Progenitor cell of endocrine pancreas (in vitro differentiated cells): ENCODE results near the gene FMO2. TPM values are rescaled to one million over a fixed set of nuclear protein-coding genes. Genes with fewer than 3 reads are reported as not detected.

Source experiments
- DNase-seq: peaks from one replicate; pipeline ENCODE4 v3.0.0; 2021; ENCODE audit warnings: low spot score; ENCODE audit not compliant: unreplicated experiment
- H3K27ac Mint-ChIP-seq: 2 replicates; pipeline ENCODE4 v1.8.0; 2021; ENCODE audit warnings: mild to moderate bottlenecking, moderate library complexity, mixed read lengths
- H3K27me3 Mint-ChIP-seq: 2 replicates; pipeline ENCODE4 v1.8.0; 2021; ENCODE audit warnings: mixed read lengths
- H3K36me3 Mint-ChIP-seq: 2 replicates; pipeline ENCODE4 v1.8.0; 2022; ENCODE audit warnings: mixed read lengths; ENCODE audit not compliant: insufficient read depth
- H3K4me1 Mint-ChIP-seq: 2 replicates; pipeline ENCODE4 v1.8.0; 2021; ENCODE audit warnings: low read depth, mixed read lengths
- H3K4me3 Mint-ChIP-seq: 2 replicates; pipeline ENCODE4 v1.8.0; 2021; ENCODE audit warnings: low read depth, mild to moderate bottlenecking, moderate library complexity, mixed read lengths
- H3K9me3 Mint-ChIP-seq: 2 replicates; pipeline ENCODE4 v1.8.0; 2021; ENCODE audit warnings: low read depth, mixed read lengths
- total RNA-seq: library from RNA; stranded (reverse); gene quantifications from 2 replicates; pipeline ENCODE4 v1.2.1, GENCODE V29; 2021
- TF ChIP-seq, protein P1 (sequence below): fragments of 200-600 bp; sonication (generic); IDR thresholded peaks from one replicate; pipeline ENCODE4 v1.5.0; 2021; ENCODE audit warnings: antibody characterized with exemption, mild to moderate bottlenecking; ENCODE audit not compliant: unreplicated experiment

Gene FMO2
- total RNA-seq, 1 donor from 2014 or later: not detected

DNA sequence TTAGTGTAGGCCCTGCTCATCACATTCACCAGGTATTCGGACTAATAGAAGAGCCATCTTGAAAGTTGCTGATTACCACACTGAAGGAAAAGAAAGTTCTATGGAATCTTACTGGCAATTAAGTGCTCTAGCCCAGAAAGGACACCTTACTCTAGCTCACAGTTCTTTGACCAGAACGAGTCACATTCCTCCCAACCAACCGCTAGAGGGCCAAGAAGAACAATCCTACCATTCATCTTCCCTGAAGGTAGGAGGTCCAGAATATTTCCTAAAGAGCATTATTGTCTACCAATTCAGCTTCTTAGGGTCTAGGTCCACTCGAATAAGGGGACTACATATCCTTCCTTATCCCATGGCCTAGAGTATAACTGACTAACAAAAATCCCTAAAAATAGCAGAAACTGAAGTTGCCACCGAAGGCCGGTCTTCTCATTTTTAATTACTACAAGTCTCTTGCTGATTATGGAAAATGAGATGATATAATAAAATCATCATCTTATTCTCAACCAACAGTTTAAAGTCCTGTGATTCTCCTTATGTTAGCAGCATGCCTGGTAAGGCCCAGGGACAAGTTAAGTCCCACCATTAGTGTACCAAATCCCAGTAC is 60.5 kb downstream of the FMO2 start:
- H3K27ac Mint-ChIP-seq: no peak overlapping the region
- DNase-seq: no peak
- no peak overlapping the region for H3K4me3 Mint-ChIP-seq
- TF ChIP-seq, protein P1, sequence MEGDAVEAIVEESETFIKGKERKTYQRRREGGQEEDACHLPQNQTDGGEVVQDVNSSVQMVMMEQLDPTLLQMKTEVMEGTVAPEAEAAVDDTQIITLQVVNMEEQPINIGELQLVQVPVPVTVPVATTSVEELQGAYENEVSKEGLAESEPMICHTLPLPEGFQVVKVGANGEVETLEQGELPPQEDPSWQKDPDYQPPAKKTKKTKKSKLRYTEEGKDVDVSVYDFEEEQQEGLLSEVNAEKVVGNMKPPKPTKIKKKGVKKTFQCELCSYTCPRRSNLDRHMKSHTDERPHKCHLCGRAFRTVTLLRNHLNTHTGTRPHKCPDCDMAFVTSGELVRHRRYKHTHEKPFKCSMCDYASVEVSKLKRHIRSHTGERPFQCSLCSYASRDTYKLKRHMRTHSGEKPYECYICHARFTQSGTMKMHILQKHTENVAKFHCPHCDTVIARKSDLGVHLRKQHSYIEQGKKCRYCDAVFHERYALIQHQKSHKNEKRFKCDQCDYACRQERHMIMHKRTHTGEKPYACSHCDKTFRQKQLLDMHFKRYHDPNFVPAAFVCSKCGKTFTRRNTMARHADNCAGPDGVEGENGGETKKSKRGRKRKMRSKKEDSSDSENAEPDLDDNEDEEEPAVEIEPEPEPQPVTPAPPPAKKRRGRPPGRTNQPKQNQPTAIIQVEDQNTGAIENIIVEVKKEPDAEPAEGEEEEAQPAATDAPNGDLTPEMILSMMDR: peak; percentile 79
- peaks cover 34% of the 10 kb centered on the region for H3K27me3 Mint-ChIP-seq
- peaks cover 14% of the 10 kb centered on the region for H3K9me3 Mint-ChIP-seq
- peaks cover 13% of the 10 kb centered on the region for H3K4me1 Mint-ChIP-seq
- H3K36me3 Mint-ChIP-seq: no peaks in the 10 kb centered on the region

DNA sequence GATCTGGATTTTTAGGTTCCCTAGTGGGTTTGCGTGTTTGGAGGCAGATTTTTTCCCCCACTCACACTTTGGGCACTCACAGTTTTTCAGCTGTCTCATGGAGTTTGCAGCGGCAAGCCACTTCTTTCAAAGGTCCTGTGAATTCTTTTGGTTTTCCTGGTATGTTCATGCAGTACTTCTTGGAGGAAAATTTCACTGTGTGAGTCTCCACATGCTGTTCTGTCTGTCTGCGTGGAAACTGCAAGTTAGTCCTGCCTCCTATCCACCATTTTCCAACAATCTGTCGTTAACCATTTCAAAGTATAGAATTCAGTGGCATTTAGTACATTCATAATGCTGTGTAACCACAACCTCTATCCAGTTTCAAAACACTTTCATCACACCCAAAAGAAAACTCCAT is 62.4 kb downstream of the FMO2 start:
- no peak for DNase-seq
- Mint-ChIP-seq H3K27me3 (peaks cover 37% of the 10 kb centered on the region), H3K9me3 (peaks cover 3% of the 10 kb centered on the region), H3K36me3 (no peaks in the 10 kb centered on the region), H3K4me3 (no peak overlapping the region), H3K4me1 (peaks cover 24% of the 10 kb centered on the region), H3K27ac (no peak overlapping the region)
- TF ChIP-seq, protein P1: no peak

DNA sequence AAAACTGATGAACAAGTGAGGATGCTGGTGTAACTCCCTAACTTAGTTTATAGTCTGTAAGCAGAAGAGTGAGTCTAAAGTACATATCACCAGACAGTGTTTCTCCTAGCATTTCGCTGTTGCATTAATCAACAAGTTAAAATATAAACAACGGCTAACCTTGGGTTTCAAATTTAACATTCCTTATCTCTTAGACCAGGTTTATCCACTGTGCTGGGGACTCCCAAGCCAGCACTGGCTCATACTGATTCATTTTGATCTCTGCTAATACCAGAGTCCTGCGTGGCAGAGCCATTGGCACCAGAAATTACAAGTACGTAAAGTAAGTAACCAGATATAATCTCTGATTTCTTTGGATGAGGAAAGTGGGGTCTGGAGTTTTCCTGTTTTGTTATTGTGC is 63.2 kb downstream of the FMO2 start, which contains the start of gene FMO1:
Gene FMO1 (plus strand): TSS at position 193 of the 400 bp plus-strand sequence. CDS start 9,594 bp downstream, outside the sequence.
- H3K27ac Mint-ChIP-seq: no peak within 1 kb of the TSS

DNA sequence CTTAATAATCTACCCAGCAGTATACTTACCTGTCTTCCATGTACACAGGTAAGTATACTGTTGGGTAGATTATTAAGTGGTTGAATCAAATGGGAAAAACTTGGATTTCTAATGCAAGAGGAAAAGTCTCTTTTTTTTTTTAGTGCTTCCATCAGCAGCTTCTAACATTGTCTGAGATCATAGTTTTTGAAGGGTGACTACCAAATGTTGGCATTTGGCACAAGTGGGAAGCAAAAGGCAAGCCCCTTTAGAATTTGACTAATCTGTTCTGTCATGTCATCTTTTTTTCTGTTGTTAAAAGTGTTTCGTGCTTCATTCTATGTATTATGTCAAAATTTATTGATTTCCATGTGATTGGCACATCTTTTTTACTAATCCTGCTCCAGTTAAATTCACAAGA is 63.7 kb downstream of the FMO2 start:
- TF ChIP-seq, protein P1: no peak
- H3K9me3 Mint-ChIP-seq: no peaks in the 10 kb centered on the region
- H3K4me3 Mint-ChIP-seq: no peak overlapping the region
- H3K4me1 Mint-ChIP-seq: peaks cover 27% of the 10 kb centered on the region
- H3K36me3 Mint-ChIP-seq: no peaks in the 10 kb centered on the region
- DNase-seq: no peak
- H3K27ac Mint-ChIP-seq: no peak overlapping the region
- peaks cover 39% of the 10 kb centered on the region for H3K27me3 Mint-ChIP-seq

More for the DNA sequence above, 63.2 kb downstream of the FMO2 start, which contains the start of gene FMO1:
- Mint-ChIP-seq H3K27me3 (peaks cover 43% of the 10 kb centered on the region), H3K4me3 (no peak within 1 kb of the TSS), H3K36me3 (no peaks in the 10 kb centered on the region), H3K9me3 (no peaks in the 10 kb centered on the region), H3K4me1 (peaks cover 27% of the 10 kb centered on the region)
- TF ChIP-seq, protein P1: no peak
- no peak for DNase-seq

DNA sequence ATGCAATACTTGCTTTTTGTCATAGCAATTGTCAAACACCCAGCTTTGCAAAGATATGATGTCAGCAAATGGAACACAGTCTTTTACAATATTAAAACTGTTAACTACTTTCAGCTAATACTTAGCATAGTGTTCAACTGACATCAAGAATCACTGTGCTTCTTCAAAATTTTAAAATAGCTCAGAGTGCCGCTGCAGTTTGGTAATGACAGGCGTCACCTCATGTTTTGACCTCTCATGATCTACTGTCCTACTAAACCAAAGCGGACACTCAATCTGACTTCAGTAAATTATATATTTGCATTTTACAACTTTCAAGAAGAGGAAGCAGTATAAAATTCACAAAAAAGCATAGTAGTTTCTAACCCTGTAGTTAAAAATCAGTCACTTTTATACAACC is 65.2 kb downstream of the FMO2 start:
- TF ChIP-seq, protein P1: no peak
- Mint-ChIP-seq H3K4me1 (peaks cover 29% of the 10 kb centered on the region), H3K4me3 (no peak overlapping the region), H3K36me3 (no peaks in the 10 kb centered on the region), H3K27me3 (peaks cover 49% of the 10 kb centered on the region), H3K9me3 (no peaks in the 10 kb centered on the region), H3K27ac (no peak overlapping the region)
- no peak for DNase-seq
